GM21360 (cell line): ENCODE results near the gene MKRN2.

ENCODE experiments used
- ATAC-seq: cut with Tn5 transposase; IDR thresholded peaks from one replicate; pipeline ENCODE4 v1.9.1; 2021; ENCODE audit warnings: mild to moderate bottlenecking, moderate library complexity; ENCODE audit not compliant: unreplicated experiment

The MKRN2 gene

GRCh38 chr3:12549971-12550760, 6.7 kb upstream of the MKRN2 start:
- ATAC-seq, result no peak

GRCh38 chr3:12553921-12554391, 2.9 kb upstream of the MKRN2 start:
- ATAC-seq, result no peak

GRCh38 chr3:12556314-12556689, 585 bp upstream of the MKRN2 start:
- ATAC-seq, result no peak

DNA sequence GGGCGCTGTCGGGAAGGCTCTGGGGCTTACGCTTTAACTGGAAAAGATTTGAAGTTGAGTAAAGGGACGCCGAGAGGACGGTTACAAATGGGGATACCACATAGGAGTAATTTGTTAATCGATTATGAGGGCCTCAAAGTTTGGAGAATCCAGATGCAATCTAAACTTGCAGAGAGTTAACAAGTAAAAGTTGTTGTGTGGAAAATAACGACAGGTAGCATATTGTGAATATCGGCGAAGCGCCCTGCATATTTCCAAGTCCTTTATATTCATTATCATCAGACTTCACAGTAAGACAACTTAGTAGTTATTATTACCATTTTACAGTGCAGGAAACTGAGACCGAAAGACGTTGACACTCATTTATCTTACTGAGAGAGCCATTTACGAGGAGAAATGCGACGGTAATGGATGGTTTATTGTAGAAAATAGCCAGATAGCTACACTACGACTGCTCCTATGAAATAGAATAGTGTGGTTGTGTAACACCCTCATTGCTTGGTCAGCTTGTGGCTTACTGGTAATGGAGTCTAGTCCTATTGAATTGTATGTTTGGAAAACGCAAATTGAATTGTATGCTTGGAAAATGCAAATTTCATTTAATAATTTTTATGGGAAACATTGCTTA, 700 bp downstream of the MKRN2 start:
- ATAC-seq, result no peak

- ATAC-seq, result no peak
These were observed 1.8 kb downstream of the MKRN2 start for GRCh38 chr3:12558706-12559105.

DNA sequence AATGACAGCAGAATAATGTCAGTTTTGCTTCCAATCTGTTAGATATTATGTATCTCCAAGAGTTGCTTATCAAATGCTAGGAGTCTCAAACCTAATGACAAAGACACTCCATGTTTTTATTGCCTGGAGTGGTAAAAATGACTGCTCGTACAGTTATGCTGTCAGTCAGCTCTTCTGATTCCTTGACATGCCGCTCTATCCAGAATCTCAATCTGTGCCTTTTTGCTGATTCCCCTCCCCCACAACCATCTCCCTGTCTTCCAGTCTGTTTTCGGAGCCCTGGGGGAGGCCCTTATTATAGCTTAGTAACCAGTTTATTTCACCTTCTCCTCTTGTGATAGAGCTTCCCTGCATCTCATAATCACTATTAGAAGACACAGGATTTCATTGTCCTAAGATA, 2.6 kb downstream of the MKRN2 start:
- ATAC-seq, result no peak

GRCh38 chr3:12560505-12561190, 3.8 kb downstream of the MKRN2 start:
- peak; percentile 48 for ATAC-seq

- no peak for ATAC-seq
These were observed 4.5 kb downstream of the MKRN2 start for GRCh38 chr3:12561397-12561796.

DNA sequence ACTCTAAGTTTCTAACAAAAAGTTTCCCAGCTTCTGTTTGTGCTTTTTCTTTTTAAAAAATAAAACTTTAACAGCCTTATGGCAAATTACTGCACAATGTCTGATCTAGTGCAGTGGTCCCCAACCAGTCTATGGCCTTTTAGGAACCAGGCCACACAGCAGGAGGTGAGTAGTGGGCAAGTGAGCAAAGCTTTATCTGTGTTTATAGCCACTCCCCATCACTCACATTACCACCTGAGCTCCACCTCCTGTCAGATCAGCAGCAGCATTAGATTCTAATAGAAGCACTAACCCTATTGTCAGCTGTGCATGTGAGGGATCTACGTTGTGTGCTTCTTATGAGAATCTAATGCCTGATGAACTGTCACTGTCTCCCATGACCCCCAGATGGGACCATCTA, 5.6 kb downstream of the MKRN2 start:
- no peak for ATAC-seq

DNA sequence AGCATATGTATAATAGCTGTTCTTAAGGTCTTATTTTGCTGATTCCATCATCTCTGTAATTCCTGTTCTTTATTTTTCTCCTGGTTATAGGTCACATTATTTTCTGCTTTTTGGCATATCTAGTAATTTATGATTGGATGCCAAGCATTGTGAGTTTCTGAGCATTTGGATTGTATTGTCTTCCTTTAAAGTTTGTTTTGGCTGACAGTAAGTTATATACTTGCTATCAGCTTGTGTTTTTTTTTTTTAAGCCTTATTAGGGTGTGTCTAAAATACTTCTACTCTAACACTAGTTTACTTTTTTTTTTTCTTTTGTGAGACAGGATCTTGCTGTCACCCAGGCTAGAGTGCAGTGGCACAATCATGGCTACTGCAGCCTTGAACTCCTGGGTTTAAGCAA, 10.1 kb downstream of the MKRN2 start:
- no peak for ATAC-seq

DNA sequence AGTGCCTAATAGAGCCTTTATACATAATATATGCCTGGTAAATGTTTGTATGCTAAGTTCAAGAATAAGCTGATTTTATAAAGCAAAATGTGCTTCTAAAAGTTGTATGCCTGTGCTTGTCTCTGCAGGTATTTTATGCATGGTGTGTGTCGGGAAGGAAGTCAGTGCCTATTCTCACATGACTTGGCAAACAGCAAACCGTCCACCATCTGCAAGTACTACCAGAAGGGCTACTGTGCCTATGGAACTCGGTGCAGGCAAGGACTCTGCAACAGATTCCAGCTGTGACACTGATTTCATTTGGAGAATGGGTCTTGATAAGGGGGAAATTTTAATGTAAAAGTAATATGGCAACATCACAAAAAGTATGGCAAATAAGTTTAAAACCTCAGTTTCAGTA, 11.9 kb downstream of the MKRN2 start:
- ATAC-seq, result no peak

- ATAC-seq, result no peak
These were observed 12.9 kb downstream of the MKRN2 start for GRCh38 chr3:12569836-12570235.

- ATAC-seq, result no peak
These were observed 15.1 kb downstream of the MKRN2 start for GRCh38 chr3:12571986-12572385.

- no peak for ATAC-seq
These were observed 17.2 kb downstream of the MKRN2 start for GRCh38 chr3:12574131-12574530.

DNA sequence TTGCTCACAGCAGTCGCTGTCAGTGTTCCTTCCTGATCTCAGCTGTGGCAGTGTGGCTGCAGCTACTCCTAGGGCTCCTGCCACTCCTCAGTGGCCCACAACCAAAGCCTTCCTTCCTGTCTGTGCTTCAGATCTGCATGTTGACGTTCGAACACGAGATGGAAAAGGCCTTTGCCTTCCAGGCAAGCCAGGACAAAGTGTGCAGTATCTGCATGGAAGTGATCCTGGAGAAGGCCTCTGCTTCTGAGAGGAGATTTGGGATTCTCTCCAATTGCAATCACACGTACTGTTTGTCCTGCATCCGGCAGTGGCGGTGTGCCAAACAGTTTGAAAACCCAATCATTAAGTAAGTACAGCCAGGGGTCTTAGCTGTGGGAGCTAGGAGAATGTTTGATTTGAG, 17.8 kb downstream of the MKRN2 start:
- ATAC-seq, result no peak

- ATAC-seq, result no peak
These were observed 20.5 kb downstream of the MKRN2 start for GRCh38 chr3:12577379-12577778.

DNA sequence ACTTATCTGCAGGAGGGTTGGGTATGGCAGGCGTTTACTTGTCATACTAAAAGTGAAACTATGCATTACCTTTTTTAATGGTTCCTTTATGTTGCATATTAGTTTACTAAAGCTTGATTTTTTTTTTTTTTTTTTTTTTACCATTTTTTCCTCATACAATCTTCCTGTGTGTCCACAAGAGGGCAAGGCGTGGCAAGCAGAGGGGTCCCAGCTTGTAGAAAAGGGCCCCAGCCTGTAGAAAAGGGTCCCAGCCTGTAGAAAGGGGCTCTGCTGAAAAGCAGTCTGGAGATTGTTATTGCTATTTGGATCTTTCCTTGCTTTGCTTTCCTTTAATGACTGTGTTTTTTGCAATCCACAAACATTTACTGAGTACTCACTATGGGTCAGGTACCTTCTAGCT, 21.9 kb downstream of the MKRN2 start:
- ATAC-seq, result no peak

- ATAC-seq, result no peak
These were observed 22.6 kb downstream of the MKRN2 start for GRCh38 chr3:12579456-12579855.

- no peak for ATAC-seq
These were observed 23.0 kb downstream of the MKRN2 start for GRCh38 chr3:12579905-12580304.

- ATAC-seq, result no peak
These were observed 25.8 kb downstream of the MKRN2 start for GRCh38 chr3:12582730-12583129.

- ATAC-seq, result no peak
These were observed 26.4 kb downstream of the MKRN2 start for GRCh38 chr3:12583280-12583679.

DNA sequence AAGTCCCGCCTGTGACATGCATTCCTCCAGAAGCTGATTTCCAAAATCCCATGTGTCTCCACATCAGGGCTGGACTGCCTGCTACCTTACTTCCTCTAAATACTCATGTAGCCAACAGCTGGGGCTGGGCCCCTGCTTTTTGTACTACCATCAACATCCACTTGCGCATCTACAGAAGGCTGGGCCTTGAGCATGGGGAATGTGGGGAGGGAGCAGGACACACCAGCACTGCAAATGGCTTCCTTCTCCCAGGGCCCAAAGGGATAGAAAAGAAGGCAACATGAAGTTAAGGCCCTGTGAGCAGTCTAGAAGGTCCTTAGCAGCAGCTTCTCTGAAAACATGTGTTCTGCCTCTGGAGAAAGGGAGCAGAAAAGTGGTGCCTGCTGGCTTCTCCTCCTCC, 27.2 kb downstream of the MKRN2 start:
- ATAC-seq, result no peak
